HCT116 (cell line): ENCODE measurements around the gene ARHGAP18. TPM values are rescaled to one million over a fixed set of nuclear protein-coding genes. Genes with fewer than 3 reads are reported as not detected.

Experiments
- ATAC-seq: fragments of 200-7000 bp; cut with Tn5 transposase; 2 replicates; pipeline ENCODE4 v1.9.1; 2020; ENCODE audit warnings: mild to moderate bottlenecking, moderate library complexity
- BruUV-seq: library from RNA; stranded (reverse); fragments of 400-500 nt; replicated peaks from 2 replicates; lab custom pipeline; 2021; lab: Mats Ljungman, UMichigan
- CTCF ChIA-PET: fragments of 300-600 bp; sonication (Branson Sonifier 250); formaldehyde crosslinking; loops from one replicate; lab custom pipeline; 2021; ENCODE audit warnings: antibody characterized with exemption; lab: Charles Lee
- POLR2A ChIA-PET: fragments of 300-600, 350-600 bp; sonication (Branson Sonifier 250); formaldehyde crosslinking; loops from one replicate; lab custom pipeline; 2021; ENCODE audit warnings: antibody characterized with exemption; lab: Charles Lee
- RAD21 ChIA-PET, 2 experiments: fragments of 300-600 bp; sonication (Branson Sonifier 250); formaldehyde crosslinking; loops; one replicate each; lab custom pipeline; 2023; ENCODE audit warnings: low total read pairs in 2 of 2; ENCODE audit not compliant: uncharacterized antibody in 2 of 2, unreplicated experiment in 2 of 2, low non-redundant PET in 1 of 2; lab: Charles Lee
- DNase-seq: peaks from one replicate; pipeline ENCODE4 v3.0.0-alpha.2; 2010; ENCODE audit warnings: low read depth, low spot score
- H2AFZ ChIP-seq: fragments of 200-600 bp; shearing (Covaris generic), sonication (generic); 2 replicates; pipeline ENCODE4 v1.6.1; 2017; ENCODE audit warnings: low read depth, mixed run types, mixed read lengths, antibody characterized with exemption, low read length; ENCODE audit not compliant: poor library complexity, severe bottlenecking
- H3K27ac ChIP-seq: 2 replicates; pipeline ENCODE4 v1.5.1; 2012; ENCODE audit warnings: low read depth, low read length
- H3K27me3 ChIP-seq: fragments of 200-600 bp; sonication (generic); 2 replicates; pipeline ENCODE4 v1.6.1; 2016; ENCODE audit warnings: mixed run types, low read length, mixed read lengths; ENCODE audit not compliant: insufficient read depth
- H3K36me3 ChIP-seq, 2 experiments: fragments of 200-500 bp in 1 of 2; fragments of 200-600 bp in 1 of 2; sonication (Bioruptor generic) in 1 of 2; sonication (generic) in 1 of 2; 2 replicates each; pipeline versions ENCODE4 v1.5.1 to v1.6.1; 2014 to 2016; ENCODE audit warnings: low read length in 2 of 2, inconsistent platforms in 1 of 2, mixed read lengths in 1 of 2, mixed run types in 1 of 2; ENCODE audit not compliant: insufficient read depth in 2 of 2, control insufficient read depth in 1 of 2
- H3K4me1 ChIP-seq, 2 experiments: fragments of 200-600 bp in 1 of 2; sonication (generic) in 1 of 2; 2 replicates each; pipeline versions ENCODE4 v1.5.1 to v1.6.1; 2012 to 2017; ENCODE audit warnings: low read length in 2 of 2, inconsistent platforms in 1 of 2, mild to moderate bottlenecking in 1 of 2, mixed read lengths in 1 of 2, mixed run types in 1 of 2, moderate library complexity in 1 of 2; ENCODE audit not compliant: insufficient read depth in 2 of 2, control insufficient read depth in 1 of 2
- H3K4me2 ChIP-seq: fragments of 200-600 bp; sonication (generic); 2 replicates; pipeline ENCODE4 v1.6.1; 2017; ENCODE audit warnings: mixed run types, low read length, mixed read lengths
- H3K4me3 ChIP-seq, 2 experiments: fragments of 200-600 bp in 1 of 2; sonication (generic) in 1 of 2; replicated peaks in 1 of 2; 2 replicates each; pipeline ENCODE4 v1.5.1; 2011 to 2016; ENCODE audit warnings: low read length in 2 of 2, control low read depth in 1 of 2, low read depth in 1 of 2, mild to moderate bottlenecking in 1 of 2, mixed read lengths in 1 of 2, mixed run types in 1 of 2
- H3K79me2 ChIP-seq: fragments of 200-600 bp; sonication (generic); 2 replicates; pipeline ENCODE4 v1.6.1; 2017; ENCODE audit warnings: mild to moderate bottlenecking, mixed run types, low read length, moderate library complexity, mixed read lengths; ENCODE audit not compliant: insufficient read depth
- H3K9ac ChIP-seq: fragments of 200-600 bp; sonication (generic); 2 replicates; pipeline ENCODE4 v1.6.1; 2016; ENCODE audit warnings: low read length, mixed read lengths
- H3K9me2 ChIP-seq: fragments of 200-600 bp; sonication (generic), shearing (Covaris generic); 2 replicates; pipeline ENCODE4 v1.6.1; 2017; ENCODE audit warnings: mixed run types, mild to moderate bottlenecking, moderate library complexity; ENCODE audit not compliant: insufficient read depth
- H3K9me3 ChIP-seq, 2 experiments: fragments of 200-500 bp in 1 of 2; fragments of 200-600 bp in 1 of 2; sonication (Bioruptor generic) in 1 of 2; sonication (generic) in 1 of 2; 2 replicates each; pipeline ENCODE4 v1.6.1; 2014 to 2017; ENCODE audit warnings: low read length in 2 of 2, mixed read lengths in 2 of 2, inconsistent platforms in 1 of 2, low read depth in 1 of 2, mild to moderate bottlenecking in 1 of 2, mixed run types in 1 of 2, moderate library complexity in 1 of 2; ENCODE audit not compliant: control insufficient read depth in 1 of 2, insufficient read depth in 1 of 2
- H4K20me1 ChIP-seq: fragments of 200-600 bp; sonication (generic), shearing (Covaris generic); 2 replicates; pipeline ENCODE4 v1.6.1; 2017; ENCODE audit warnings: mixed run types, mild to moderate bottlenecking, moderate library complexity; ENCODE audit not compliant: insufficient read depth
- CBX3 ChIP-seq: IDR thresholded peaks from 2 replicates; pipeline ENCODE4 v1.6.1; 2012; ENCODE audit warnings: low read depth
- ELF1 ChIP-seq: IDR thresholded peaks from 2 replicates; pipeline ENCODE4 v1.6.1; 2012; ENCODE audit warnings: low read depth, borderline replicate concordance
- MAX ChIP-seq: IDR thresholded peaks from 2 replicates; pipeline ENCODE4 v1.6.1; 2012
- POLR2A ChIP-seq: IDR thresholded peaks from 2 replicates; pipeline ENCODE4 v1.7.0; 2011; ENCODE audit warnings: borderline replicate concordance; ENCODE audit not compliant: insufficient read depth, insufficient read length; ENCODE audit errors: extremely low read depth
- RAD21 ChIP-seq: IDR thresholded peaks from 2 replicates; pipeline ENCODE4 v1.6.1; 2012; ENCODE audit warnings: low read depth, mild to moderate bottlenecking
- REST ChIP-seq: IDR thresholded peaks from 2 replicates; pipeline ENCODE4 v1.6.1; 2012; ENCODE audit warnings: low read depth
- SP1 ChIP-seq: IDR thresholded peaks from 2 replicates; pipeline ENCODE4 v1.6.1; 2012; ENCODE audit warnings: low read depth
- ZBTB33 ChIP-seq: IDR thresholded peaks from 2 replicates; pipeline ENCODE4 v1.6.1; 2011; ENCODE audit warnings: mild to moderate bottlenecking, low read length, moderate library complexity; ENCODE audit not compliant: insufficient replicate concordance; ENCODE audit errors: extremely low read depth
- intact Hi-C: fragments of 100-400 bp; cut with micrococcal nuclease; formaldehyde crosslinking; loops from 2 replicates; pipeline ENCODE4 v1.10.0; 2022
- total RNA-seq: library from RNA; stranded (reverse); gene quantifications from one replicate; pipeline ENCODE4 v1.2.1, GENCODE V29; 2021; ENCODE audit not compliant: unreplicated experiment

Gene ARHGAP18
- total RNA-seq, 1 experiment from 2014 or later: 70.3 TPM

- TF ChIP-seq ELF1 (no peak), CBX3 (no peak), POLR2A (no peak)
These were observed 94.5 kb downstream of the ARHGAP18 start (continued) for GRCh38 chr6:129615496-129615895.

- DNase-seq (no peak), ATAC-seq (no peak)
- Histone ChIP-seq H3K4me1 (peaks cover 0 to 4% of the 10 kb centered on the region in 2 experiments; a peak in 1 of 4 replicates), H3K9me3 (no peaks in the 10 kb centered on the region), H2AFZ (no peak overlapping the region), H3K9ac (no peak overlapping the region), H3K27ac (no peak overlapping the region), H3K27me3 (no peaks in the 10 kb centered on the region), H3K4me3 (no peak overlapping the region), H3K36me3 (peaks cover 7 to 38% of the 10 kb centered on the region in 2 experiments; a peak in 3 of 4 replicates), H4K20me1 (no peaks in the 10 kb centered on the region), H3K4me2 (no peak overlapping the region), H3K79me2 (no peaks in the 10 kb centered on the region), H3K9me2 (no peaks in the 10 kb centered on the region)
- TF ChIP-seq SP1: no peak
- RAD21 ChIA-PET: no interaction called here
- intact Hi-C loops: no loop called here
- TSS peak; percentile 5 for BruUV-seq
- CTCF ChIA-PET: no interaction called here
- POLR2A ChIA-PET: no interaction called here
These were observed 95.0 kb downstream of the ARHGAP18 start for GRCh38 chr6:129615020-129615419.

GRCh38 chr6:129614464-129614863 is 95.5 kb downstream of the ARHGAP18 start:
- H4K20me1 ChIP-seq: no peaks in the 10 kb centered on the region
- H3K36me3 ChIP-seq: peaks cover 10 to 39% of the 10 kb centered on the region in 2 experiments; a peak in 3 of 4 replicates
- intact Hi-C loops: no loop called here
- H3K27ac ChIP-seq: no peak overlapping the region
- no peak overlapping the region for H3K9ac ChIP-seq
- ChIA-PET CTCF (interaction anchor here (0.6 kb wide), 1 partner anchor 14 kb away, joined by 3 read pairs; no protein-coding TSS in a partner anchor), POLR2A (no interaction called here), RAD21 (no interaction called here)
- TF ChIP-seq CBX3 (no peak), RAD21 (no peak), ZBTB33 (no peak), MAX (no peak), REST (no peak), POLR2A (no peak)
- no peaks in the 10 kb centered on the region for H3K27me3 ChIP-seq
- no peak for DNase-seq
- no peak overlapping the region for H3K4me3 ChIP-seq
- no peak for ATAC-seq
- no peak overlapping the region for H2AFZ ChIP-seq
- no TSS peak for BruUV-seq
- H3K79me2 ChIP-seq: no peaks in the 10 kb centered on the region
- H3K9me2 ChIP-seq: no peaks in the 10 kb centered on the region
- H3K9me3 ChIP-seq: no peaks in the 10 kb centered on the region
- H3K4me2 ChIP-seq: no peak overlapping the region
- 0 out of 4 replicates have a peak, but pooled peaks cover 0 to 4% of the 10 kb centered on the region in 2 experiments for H3K4me1 ChIP-seq
